GM10266 (cell line): ENCODE measurements around the gene PDCD1.

Source experiments
- DNase-seq: peaks from one replicate; pipeline ENCODE4 v3.0.0; 2012; ENCODE audit errors: extremely low spot score
- CTCF ChIP-seq: IDR thresholded peaks from 2 replicates; pipeline ENCODE4 v1.5.1; 2012; ENCODE audit warnings: mild to moderate bottlenecking, low read depth; ENCODE audit not compliant: control insufficient read depth, insufficient read depth; ENCODE audit errors: missing control alignments

PDCD1 gene

GRCh38 chr2:241852116-241852980, 6.3 kb downstream of the PDCD1 start:
- no peak for TF ChIP-seq CTCF
- DNase-seq = peak; percentile 25

- TF ChIP-seq CTCF = no peak
- DNase-seq = no peak
These were observed 7.2 kb downstream of the PDCD1 start for GRCh38 chr2:241851325-241852115.

- no peak for TF ChIP-seq CTCF
- DNase-seq = no peak
These were observed 8.0 kb downstream of the PDCD1 start for GRCh38 chr2:241850544-241851324.

GRCh38 chr2:241849616-241850543, 8.8 kb downstream of the PDCD1 start:
- DNase-seq = no peak
- TF ChIP-seq CTCF = no peak

- no peak for DNase-seq
- no peak for TF ChIP-seq CTCF
These were observed 9.7 kb downstream of the PDCD1 start for GRCh38 chr2:241848761-241849615.

- DNase-seq = no peak
- no peak for TF ChIP-seq CTCF
These were observed 12.3 kb downstream of the PDCD1 start for GRCh38 chr2:241846406-241846805.
